ENCODE data around the gene RNASE4. TPM values are rescaled to one million over a fixed set of nuclear protein-coding genes. Genes with fewer than 3 reads are reported as not detected.

RNASE4 gene
- total and polyA plus RNA-seq, 2 donors (not counting 3 experiments of a cell fraction or from before 2014, with no cell fraction given): 6.9 to 27.4 TPM

GRCh38 chr14:20675669-20676068 is 8.7 kb upstream of the RNASE4 start:
- DNase-seq (ENCODE audit: low read depth, low spot score) (no peak), FAIRE-seq (no peak)
- Histone ChIP-seq H3K4me2 (ENCODE audit: insufficient read depth, low read length) (no peak overlapping the region), H3K9ac (replicated peaks; ENCODE audit: extremely low read depth, insufficient read depth, low read length) (no peak overlapping the region), H3K36me3 (ENCODE audit: control insufficient read depth in 2 of 2, extremely low read depth in 1 of 2, insufficient read depth in 2 of 2, low read length in 2 of 2) (no peaks in the 10 kb centered on the region), H3K79me2 (ENCODE audit: control insufficient read depth, insufficient read depth, low read length) (no peaks in the 10 kb centered on the region), H3K4me1 (ENCODE audit: control insufficient read depth, extremely low read depth, insufficient read depth, low read length) (peaks cover 7% of the 10 kb centered on the region), H3K4me3 (replicated peaks in 1 of 3; ENCODE audit: insufficient read depth in 1 of 3, low read depth in 1 of 3, low read length in 3 of 3) (no peak overlapping the region), H3K27ac (ENCODE audit: insufficient read depth, low read depth, low read length) (no peak overlapping the region), H2AFZ (ENCODE audit: low read depth, low read length) (no peak overlapping the region), H3K9me1 (replicated peaks; ENCODE audit: control insufficient read depth, extremely low read depth, insufficient read depth, low read length) (no peaks in the 10 kb centered on the region), H4K20me1 (replicated peaks; ENCODE audit: control insufficient read depth, extremely low read depth, insufficient read depth, low read length) (no peaks in the 10 kb centered on the region), H3K9me3 (replicated peaks; ENCODE audit: control insufficient read depth, insufficient read depth, low read length) (no peaks in the 10 kb centered on the region), H3K27me3 (ENCODE audit: control insufficient read depth in 2 of 2, insufficient read depth in 2 of 2, low read length in 2 of 2) (peaks cover 11 to 15% of the 10 kb centered on the region in 2 experiments)
- intact Hi-C loops (cut with micrococcal nuclease): no loop called here
- POLR2A ChIA-PET: no interaction called here
- dilution Hi-C loops (cut with MboI; ENCODE audit: extremely low pct_ligation_motif_present, low sequenced_read_pairs): no loop called here
- BruUV-seq (replicated peaks): no TSS peak
- CTCF ChIA-PET: interaction anchor here (1.8 kb wide), 1 partner anchor 15 kb away, joined by 7 read pairs; no protein-coding TSS in a partner anchor
- TF ChIP-seq POLR2A (IDR thresholded peaks at IDR 0.05; ENCODE audit: low read depth, low read length) (no peak), FOS (IDR thresholded peaks at IDR 0.05; ENCODE audit: borderline replicate concordance, insufficient read depth, low read length) (no peak)

- no peak for FAIRE-seq
- H3K79me2 ChIP-seq (ENCODE audit: control insufficient read depth, insufficient read depth, low read length): no peaks in the 10 kb centered on the region
- H3K4me3 ChIP-seq (replicated peaks in 1 of 3; ENCODE audit: insufficient read depth in 1 of 3, low read depth in 1 of 3, low read length in 3 of 3): no peak overlapping the region
- DNase-seq (ENCODE audit: low read depth, low spot score): no peak
- no peaks in the 10 kb centered on the region for H3K9me1 ChIP-seq (replicated peaks; ENCODE audit: control insufficient read depth, extremely low read depth, insufficient read depth, low read length)
- H4K20me1 ChIP-seq (replicated peaks; ENCODE audit: control insufficient read depth, extremely low read depth, insufficient read depth, low read length): no peaks in the 10 kb centered on the region
- peaks cover 11 to 15% of the 10 kb centered on the region in 2 experiments for H3K27me3 ChIP-seq (ENCODE audit: control insufficient read depth in 2 of 2, insufficient read depth in 2 of 2, low read length in 2 of 2)
- H3K9ac ChIP-seq (replicated peaks; ENCODE audit: extremely low read depth, insufficient read depth, low read length): no peak overlapping the region
- ChIA-PET POLR2A (no interaction called here), CTCF (interaction anchor here (1.8 kb wide), 1 partner anchor 15 kb away, joined by 7 read pairs; no protein-coding TSS in a partner anchor)
- H3K36me3 ChIP-seq (ENCODE audit: control insufficient read depth in 2 of 2, extremely low read depth in 1 of 2, insufficient read depth in 2 of 2, low read length in 2 of 2): no peaks in the 10 kb centered on the region
- no TSS peak for BruUV-seq (replicated peaks)
- H2AFZ ChIP-seq (ENCODE audit: low read depth, low read length): no peak overlapping the region
- dilution Hi-C loops (cut with MboI; ENCODE audit: extremely low pct_ligation_motif_present, low sequenced_read_pairs) (no loop called here), intact Hi-C loops (cut with micrococcal nuclease) (no loop called here)
- TF ChIP-seq POLR2A (IDR thresholded peaks at IDR 0.05; ENCODE audit: low read depth, low read length) (no peak), POLR2AphosphoS5 (IDR thresholded peaks at IDR 0.05; ENCODE audit: insufficient read depth, low read depth, low read length) (no peak), EZH2 (IDR thresholded peaks at IDR 0.05; ENCODE audit: borderline replicate concordance, low read depth, low read length, severe bottlenecking) (no peak), CTCF (IDR thresholded peaks at IDR 0.05; ENCODE audit: extremely low read depth in 1 of 2, insufficient read depth in 1 of 2, low read depth in 1 of 2, low read length in 2 of 2) (no peak), FOS (IDR thresholded peaks at IDR 0.05; ENCODE audit: borderline replicate concordance, insufficient read depth, low read length) (no peak), GATA2 (IDR thresholded peaks at IDR 0.05; ENCODE audit: insufficient read depth, insufficient read length, low read depth, low read length) (no peak), JUN (IDR thresholded peaks at IDR 0.05; ENCODE audit: borderline replicate concordance, insufficient read depth, insufficient read length, low read depth) (no peak), MYC (IDR thresholded peaks at IDR 0.05; ENCODE audit: low read depth, low read length) (no peak)
- TF ChIP-seq, protein P1, sequence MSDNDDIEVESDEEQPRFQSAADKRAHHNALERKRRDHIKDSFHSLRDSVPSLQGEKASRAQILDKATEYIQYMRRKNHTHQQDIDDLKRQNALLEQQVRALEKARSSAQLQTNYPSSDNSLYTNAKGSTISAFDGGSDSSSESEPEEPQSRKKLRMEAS (IDR thresholded peaks at IDR 0.05; ENCODE audit: insufficient read depth, insufficient read length): no peak
- no peak overlapping the region for H3K27ac ChIP-seq (ENCODE audit: insufficient read depth, low read depth, low read length)
- H3K9me3 ChIP-seq (replicated peaks; ENCODE audit: control insufficient read depth, insufficient read depth, low read length): no peaks in the 10 kb centered on the region
- H3K4me1 ChIP-seq (ENCODE audit: control insufficient read depth, extremely low read depth, insufficient read depth, low read length): peaks cover 11% of the 10 kb centered on the region
- no peak overlapping the region for H3K4me2 ChIP-seq (ENCODE audit: insufficient read depth, low read length)
These were observed 8.3 kb upstream of the RNASE4 start for GRCh38 chr14:20676072-20676471.
